Sigmoid colon (tissue), 7 donors: Measurements from ENCODE around the gene RSRC2. TPM values are rescaled to one million over a fixed set of nuclear protein-coding genes. Genes with fewer than 3 reads are reported as not detected.
A peak's percentile ranks its signal among the peaks of the same experiment; 100 is the strongest.
"Not testable (repeated sequence)": the region's sequence is repeated elsewhere in the genome, so short reads cannot be mapped to it uniquely, and the experiment has no call there.

Source experiments
- DNase-seq: peaks from one replicate; pipeline ENCODE4 v3.0.0-alpha.2; 2019
- H3K27ac ChIP-seq, 4 donors: fragments of 200-600 bp; sonication (generic); one replicate each; pipeline ENCODE4 v1.5.1; 2016 to 2019; ENCODE audit warnings: mild to moderate bottlenecking in 1 of 4
- H3K27me3 ChIP-seq, 3 donors: fragments of 200-600 bp; sonication (generic); one replicate each; pipeline ENCODE4 v1.5.1; 2019; ENCODE audit warnings: mild to moderate bottlenecking in 1 of 3
- H3K36me3 ChIP-seq, 4 donors: fragments of 200-600 bp; sonication (generic); one replicate each; pipeline ENCODE4 v1.5.1; 2016 to 2019
- H3K4me1 ChIP-seq, 4 donors: fragments of 200-600 bp; sonication (generic); one replicate each; pipeline ENCODE4 v1.5.1; 2017 to 2019
- H3K4me3 ChIP-seq, 4 donors: fragments of 200-600 bp; sonication (generic); one replicate each; pipeline ENCODE4 v1.5.1; 2017 to 2019; ENCODE audit warnings: mild to moderate bottlenecking in 2 of 4, moderate library complexity in 1 of 4
- H3K9me3 ChIP-seq, 4 donors: fragments of 200-600 bp in 3 of 4; sonication (generic) in 3 of 4; one replicate each; pipeline versions ENCODE4 v1.5.1 to v1.6.1; 2013 to 2019
- CTCF ChIP-seq, 4 experiments: fragments of 450-650 bp in 3 of 4; fragments of 200-600 bp in 1 of 4; IDR thresholded peaks; one replicate each; pipeline ENCODE4 v1.5.1; 2016 to 2019; ENCODE audit warnings: antibody characterized with exemption in 4 of 4, mild to moderate bottlenecking in 3 of 4, moderate library complexity in 2 of 4
- EP300 ChIP-seq, 4 donors: sonication (generic); formaldehyde crosslinking; IDR thresholded peaks; one replicate each; pipeline ENCODE4 v1.6.1; 2017; ENCODE audit warnings: antibody characterized with exemption in 4 of 4
- POLR2A ChIP-seq, 2 donors: fragments of 450-650 bp; IDR thresholded peaks; one replicate each; pipeline ENCODE4 v1.6.1; 2016; ENCODE audit warnings: antibody characterized with exemption in 2 of 2, mild to moderate bottlenecking in 2 of 2, moderate library complexity in 2 of 2
- POLR2AphosphoS5 ChIP-seq, 4 donors: sonication (generic); formaldehyde crosslinking; IDR thresholded peaks; one replicate each; pipeline ENCODE4 v1.6.1; 2017; ENCODE audit warnings: antibody characterized with exemption in 4 of 4
- WGBS, 2 donors: extraction: QIAGEN DNeasy Blood & Tissue Kit; methylation state at CpG; one replicate each; pipeline ENCODE4 v1.1.7; 2013; 5-methylcytosine and 5-hydroxymethylcytosine counted together
- intact Hi-C: fragments of 100-400 bp; cut with DNase I; formaldehyde crosslinking; loops from one replicate; pipeline ENCODE4 v1.15.1; 2023
- polyA plus RNA-seq, 3 donors: library from polyadenylated mRNA; stranded (reverse); fragments of 200-250 nt; gene quantifications; one replicate each; pipeline ENCODE4 v1.2.3, GENCODE V29; 2013
- total RNA-seq, 4 donors: library from RNA; depleted of rRNA; stranded (reverse); fragments of >200 nt; gene quantifications; one replicate each; pipeline ENCODE4 v1.1.0, GENCODE V29; 2016
- donor health status: healthy with polysubstance abuse.
- donor health status: Bipolar disorder and iron deficiency.
- donor health status: healthy.

Gene RSRC2
- total and polyA plus RNA-seq, 7 donors: 38.4 to 79.9 (median 60.9) TPM

GRCh38 chr12:122471324-122472226 lies 55.2 kb downstream of the RSRC2 start:
- H3K27me3 ChIP-seq: no peaks in the 10 kb centered on the region
- no peak for DNase-seq
- peaks cover 0 to 10% (median 7%) of the 10 kb centered on the region in 4 donors for H3K4me1 ChIP-seq
- intact Hi-C loops: loop anchor here (1.0 to 5.0 kb wide), 4 partner anchors 49 to 134 kb away; partner anchors contain the start of gene CLIP1
- H3K4me3 ChIP-seq: no peak overlapping the region
- H3K36me3 ChIP-seq: peaks cover 0 to 44% (median 31%) of the 10 kb centered on the region in 4 donors
- peak overlapping the region; percentile 72 to 80 (median 77) for H3K27ac ChIP-seq
- H3K9me3 ChIP-seq: no peaks in the 10 kb centered on the region
- TF ChIP-seq POLR2AphosphoS5 (IDR thresholded peaks at IDR 0.05): peak in 3 of 4 donors; percentile 28 to 35 (median 32)
- peak; percentile 63 to 81 (median 78) for TF ChIP-seq CTCF (IDR thresholded peaks at IDR 0.05)
- TF ChIP-seq EP300 (IDR thresholded peaks at IDR 0.05): no peak
- 28 to 41% methylated on average over 3 of the region's 3 CpGs for WGBS, 2 donors

- H3K36me3 ChIP-seq: peaks cover 0 to 34% (median 24%) of the 10 kb centered on the region in 4 donors
- peaks cover 0 to 10% (median 7%) of the 10 kb centered on the region in 4 donors for H3K4me1 ChIP-seq
- 98 to 99% methylated on average over 7 of the region's 7 CpGs for WGBS, 2 donors
- peak overlapping the region in 2 of 4 donors; percentile 80 for H3K27ac ChIP-seq
- H3K4me3 ChIP-seq, DNase-seq, H3K27me3 ChIP-seq, H3K9me3 ChIP-seq: not testable (repeated sequence)
- intact Hi-C loops: loop anchor here (5.0 kb wide), 3 partner anchors 48 to 133 kb away; partner anchors contain the start of gene CLIP1
These were observed 56.2 kb downstream of the RSRC2 start for GRCh38 chr12:122470576-122470975.

GRCh38 chr12:122469856-122470255 lies 56.9 kb downstream of the RSRC2 start:
- H3K9me3 ChIP-seq, DNase-seq, H3K4me3 ChIP-seq, H3K27ac ChIP-seq, H3K27me3 ChIP-seq: not testable (repeated sequence)
- WGBS, 2 donors: 82 to 92% methylated on average over 6 of the region's 6 CpGs
- Histone ChIP-seq H3K36me3 (peaks cover 0 to 27% (median 19%) of the 10 kb centered on the region in 4 donors), H3K4me1 (peaks cover 0 to 10% (median 7%) of the 10 kb centered on the region in 4 donors)
- intact Hi-C loops: loop anchor here (5.0 kb wide), 3 partner anchors 48 to 133 kb away; partner anchors contain the start of gene CLIP1

GRCh38 chr12:122467983-122468382 lies 58.8 kb downstream of the RSRC2 start:
- Histone ChIP-seq H3K36me3 (peaks cover 0 to 8% (median 4%) of the 10 kb centered on the region in 4 donors), H3K27me3 (no peaks in the 10 kb centered on the region), H3K4me3 (no peak overlapping the region), H3K4me1 (peaks cover 0 to 10% (median 7%) of the 10 kb centered on the region in 4 donors), H3K9me3 (no peaks in the 10 kb centered on the region), H3K27ac (no peak overlapping the region)
- TF ChIP-seq CTCF (IDR thresholded peaks at IDR 0.05) (no peak), POLR2A (IDR thresholded peaks at IDR 0.05) (no peak), EP300 (IDR thresholded peaks at IDR 0.05) (no peak), POLR2AphosphoS5 (IDR thresholded peaks at IDR 0.05) (no peak)
- intact Hi-C loops: no loop called here
- no peak for DNase-seq
- 32 to 63% methylated on average over 4 of the region's 4 CpGs for WGBS, 2 donors

GRCh38 chr12:122464317-122465042 lies 62.3 kb downstream of the RSRC2 start:
- DNase-seq: peak; percentile 78
- TF ChIP-seq POLR2AphosphoS5 (IDR thresholded peaks at IDR 0.05) (peak; percentile 23 to 73 (median 40)), EP300 (IDR thresholded peaks at IDR 0.05) (peak in 3 of 4 donors; percentile 7 to 33 (median 15))
- H3K4me1 ChIP-seq, H3K9me3 ChIP-seq, H3K4me3 ChIP-seq, intact Hi-C loops, H3K27me3 ChIP-seq, H3K36me3 ChIP-seq: not testable (repeated sequence)
- H3K27ac ChIP-seq: peak overlapping the region; percentile 4 to 69 (median 40)
- 74 to 84% methylated on average over 17 of the region's 17 CpGs for WGBS, 2 donors

GRCh38 chr12:122460641-122461040 lies 66.1 kb downstream of the RSRC2 start:
- intact Hi-C loops: no loop called here
- peak; percentile 4 for DNase-seq
- no peaks in the 10 kb centered on the region for H3K9me3 ChIP-seq
- no peaks in the 10 kb centered on the region for H3K36me3 ChIP-seq
- H3K27me3 ChIP-seq: no peaks in the 10 kb centered on the region
- TF ChIP-seq CTCF (IDR thresholded peaks at IDR 0.05): no peak
- TF ChIP-seq POLR2A (IDR thresholded peaks at IDR 0.05): no peak
- TF ChIP-seq EP300 (IDR thresholded peaks at IDR 0.05): no peak
- TF ChIP-seq POLR2AphosphoS5 (IDR thresholded peaks at IDR 0.05): no peak
- no peak overlapping the region for H3K4me3 ChIP-seq
- no peaks in the 10 kb centered on the region for H3K4me1 ChIP-seq
- 81% methylated on average over 2 of the region's 2 CpGs for WGBS, 2 donors
- no peak overlapping the region for H3K27ac ChIP-seq
